Activated T-helper 1 cell treated with anti-CD3 and anti-CD28 coated beads, Interleukin-2, amount 50 U/mL, for 16 hours (primary cell): ENCODE results near the gene CDH12.
"Not testable (repeated sequence)": the region's sequence is repeated elsewhere in the genome, so short reads cannot be mapped to it uniquely, and the experiment has no call there.

Source experiments
- DNase-seq, 2 donors: peaks; one replicate each; pipeline ENCODE4 v3.0.0-alpha.2; 2020; ENCODE audit warnings: low read depth in 1 of 2, low spot score in 1 of 2

CDH12 gene

DNA sequence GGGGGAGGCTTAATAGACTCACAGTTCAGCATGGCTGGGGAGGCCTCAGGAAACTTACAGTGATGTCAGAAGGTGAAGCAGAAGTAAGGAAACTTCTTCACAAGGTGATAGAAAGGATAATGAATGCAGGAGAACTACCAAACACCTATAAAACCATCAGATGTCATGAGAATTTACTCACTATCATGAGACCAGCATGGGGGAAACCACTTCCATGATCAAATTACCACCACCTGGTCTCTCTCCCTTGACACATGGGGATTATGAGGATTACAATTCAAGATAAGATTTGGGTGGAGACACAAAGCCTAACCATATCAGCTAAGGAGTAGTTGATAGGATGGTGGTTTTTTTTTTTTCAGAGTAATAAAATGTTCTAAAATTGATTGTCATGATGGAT is 201.8 kb downstream of the CDH12 start:
- DNase-seq, result no peak

DNA sequence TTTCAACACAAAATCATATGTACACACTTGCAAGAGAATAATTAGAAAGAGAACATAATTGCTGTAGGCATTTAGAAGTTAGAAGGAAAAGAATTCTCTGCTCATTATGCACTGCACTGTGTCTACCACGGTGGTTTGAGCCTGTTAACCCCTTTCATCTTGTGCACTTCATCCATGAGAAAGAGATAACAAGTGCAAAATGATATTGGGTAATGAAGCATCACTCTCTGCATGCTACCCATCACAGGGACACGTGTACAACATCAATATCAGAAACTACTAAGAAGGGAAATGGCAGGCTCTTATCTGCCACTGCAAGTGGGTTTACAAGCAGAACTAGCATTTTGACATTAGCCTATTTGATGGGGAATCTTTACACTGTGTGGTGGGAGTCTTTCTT is 202.6 kb downstream of the CDH12 start:
- no peak for DNase-seq

DNA sequence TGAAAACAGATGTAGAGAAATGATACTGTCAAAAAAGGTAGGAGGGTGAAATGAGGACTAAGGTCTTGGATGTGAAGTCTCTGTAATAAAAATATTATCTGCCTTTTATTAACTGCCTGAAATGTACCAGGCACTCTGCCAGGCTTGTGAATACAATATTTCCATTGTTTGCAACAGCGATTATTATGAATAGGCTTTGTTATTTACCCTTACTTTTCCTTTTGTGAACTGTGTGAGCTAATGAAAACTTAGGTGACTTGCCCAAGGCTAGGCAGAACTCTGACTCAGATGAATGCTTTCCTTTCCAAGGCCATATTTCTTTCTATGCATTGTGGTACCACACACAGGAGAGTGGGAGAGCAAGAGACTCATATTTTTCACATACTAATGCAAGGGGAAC is 204.1 kb downstream of the CDH12 start:
- DNase-seq, result no peak

DNA sequence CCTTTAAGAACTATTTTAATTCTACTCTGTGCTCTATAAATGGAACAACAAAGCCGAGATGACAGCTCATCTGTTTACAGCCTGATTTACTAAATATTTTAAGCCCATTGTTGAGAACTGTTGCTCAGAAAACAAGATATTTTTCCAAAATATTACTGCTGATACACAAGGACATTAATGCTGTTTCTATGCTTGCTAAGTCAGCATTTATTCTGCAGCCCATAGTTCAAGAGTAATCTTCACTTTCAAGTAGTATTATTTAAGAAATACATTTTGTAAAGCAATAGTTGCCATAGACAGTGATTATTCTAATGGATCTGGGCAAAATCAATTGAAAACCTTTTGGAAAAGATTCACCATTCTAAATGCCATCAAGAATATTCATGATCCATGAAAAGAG is 208.3 kb downstream of the CDH12 start:
- DNase-seq, result no peak

DNA sequence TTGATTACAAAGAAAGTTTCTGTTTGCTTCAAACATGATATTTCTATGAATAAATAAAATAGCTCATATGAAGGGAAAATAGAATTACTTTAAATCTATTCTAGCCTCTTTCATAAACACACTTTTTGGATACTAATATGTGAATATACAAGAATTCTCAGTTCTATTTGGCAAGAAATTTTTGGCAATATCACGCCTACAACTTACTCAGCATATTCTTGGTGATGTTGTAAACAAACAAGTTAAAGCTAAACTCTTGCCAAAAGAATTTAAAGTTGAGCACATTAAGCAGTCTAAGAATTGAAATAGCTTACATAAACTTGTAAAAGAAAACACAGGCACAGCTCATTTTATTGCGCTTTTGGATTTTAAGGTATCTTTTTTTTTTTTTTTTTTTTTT is 209.8 kb downstream of the CDH12 start:
- DNase-seq, result no peak

DNA sequence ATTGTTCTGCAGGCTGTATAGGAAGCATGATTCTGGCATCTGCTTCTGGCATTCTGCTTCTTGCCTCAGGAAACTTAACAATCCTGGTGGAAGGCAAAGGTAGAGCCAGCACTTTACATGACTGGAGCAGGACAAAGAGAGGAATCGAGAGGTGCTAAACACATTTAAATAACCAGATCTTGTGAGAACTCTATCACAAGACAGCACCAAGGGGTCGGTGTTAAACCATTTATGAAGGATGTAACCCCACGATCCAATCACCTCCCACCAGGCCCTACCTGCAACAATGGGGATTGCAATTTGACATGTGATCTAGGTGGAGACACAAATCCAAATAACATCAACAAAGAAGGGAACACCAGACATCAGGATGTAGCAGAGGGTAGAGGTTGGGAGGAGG is 221.5 kb downstream of the CDH12 start:
- DNase-seq, result no peak

DNA sequence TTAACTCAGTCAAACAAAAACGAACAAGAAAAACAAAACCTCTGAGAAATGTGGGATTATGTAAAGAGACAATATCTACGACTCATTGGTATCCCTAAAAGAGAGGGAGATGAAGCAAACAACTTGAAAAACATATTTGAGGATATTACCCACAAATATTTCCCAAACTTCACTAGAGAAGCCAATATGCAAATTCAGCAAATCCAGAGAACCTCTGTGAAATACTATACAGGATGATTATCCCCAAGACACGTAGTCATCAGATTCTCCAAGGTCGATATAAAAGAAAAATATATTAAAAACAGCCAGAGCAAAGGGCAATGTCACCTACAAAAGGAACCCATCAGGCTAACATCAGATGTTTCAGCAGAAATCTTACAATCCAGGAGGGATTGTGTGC is 226.1 kb downstream of the CDH12 start:
- no peak for DNase-seq

DNA sequence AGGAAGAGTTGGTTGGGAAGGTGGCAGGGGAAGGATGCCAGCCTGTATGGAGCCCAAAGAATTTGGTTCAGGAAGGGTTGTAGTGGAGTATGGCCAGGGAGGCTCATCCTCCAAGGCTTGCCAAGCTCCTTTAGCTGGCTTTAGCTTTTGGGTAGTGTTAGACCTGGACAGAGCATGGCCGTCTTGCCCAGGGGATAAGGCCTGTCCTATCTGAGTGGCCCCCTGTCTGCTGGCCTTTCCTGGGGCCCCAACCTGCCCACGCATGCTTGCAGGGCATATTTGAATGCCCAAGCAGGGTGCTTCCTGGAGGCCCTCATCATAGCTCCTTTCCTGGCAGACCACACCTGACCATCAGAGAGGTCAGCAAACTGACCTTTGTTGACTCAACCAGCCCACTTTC is 227.7 kb downstream of the CDH12 start:
- no peak for DNase-seq

DNA sequence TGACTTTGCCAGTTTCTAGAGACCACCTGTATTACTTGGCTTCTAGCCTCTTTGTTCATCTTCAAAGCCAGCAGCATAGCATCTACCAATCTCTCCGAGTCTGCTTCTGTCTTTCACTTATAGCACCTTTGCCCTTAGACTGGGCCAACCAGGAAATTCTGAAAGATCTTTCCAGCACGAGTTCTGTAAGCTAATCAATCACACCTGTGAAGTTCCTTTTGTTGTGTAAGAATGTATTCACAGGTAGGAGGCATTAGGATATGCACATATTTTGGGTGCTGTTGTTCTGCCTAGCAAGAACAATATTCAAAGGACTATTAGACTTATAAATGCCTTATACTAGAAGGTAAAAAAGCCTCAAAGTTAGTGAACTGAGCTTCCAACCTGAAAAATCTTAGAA is 232.1 kb downstream of the CDH12 start:
- DNase-seq, result no peak

DNA sequence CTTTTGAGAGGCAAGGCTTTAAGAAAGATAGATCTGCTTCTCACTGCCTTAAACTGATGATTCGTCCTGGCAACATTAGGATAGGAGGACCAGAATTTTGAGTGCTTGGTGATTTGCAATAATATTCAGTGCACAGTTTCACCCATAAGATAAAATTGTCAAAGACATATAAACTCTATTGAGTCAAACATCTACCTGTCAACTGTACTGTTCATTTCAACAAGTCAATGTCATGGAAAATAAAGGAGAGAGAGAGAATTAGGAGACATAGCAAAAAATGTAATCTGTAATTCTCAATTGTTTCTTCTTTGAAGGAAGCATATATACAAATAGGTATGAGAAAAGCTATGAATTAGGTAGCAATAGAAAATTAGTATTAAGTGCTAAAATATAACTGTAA is 237.2 kb downstream of the CDH12 start:
- DNase-seq, result no peak

DNA sequence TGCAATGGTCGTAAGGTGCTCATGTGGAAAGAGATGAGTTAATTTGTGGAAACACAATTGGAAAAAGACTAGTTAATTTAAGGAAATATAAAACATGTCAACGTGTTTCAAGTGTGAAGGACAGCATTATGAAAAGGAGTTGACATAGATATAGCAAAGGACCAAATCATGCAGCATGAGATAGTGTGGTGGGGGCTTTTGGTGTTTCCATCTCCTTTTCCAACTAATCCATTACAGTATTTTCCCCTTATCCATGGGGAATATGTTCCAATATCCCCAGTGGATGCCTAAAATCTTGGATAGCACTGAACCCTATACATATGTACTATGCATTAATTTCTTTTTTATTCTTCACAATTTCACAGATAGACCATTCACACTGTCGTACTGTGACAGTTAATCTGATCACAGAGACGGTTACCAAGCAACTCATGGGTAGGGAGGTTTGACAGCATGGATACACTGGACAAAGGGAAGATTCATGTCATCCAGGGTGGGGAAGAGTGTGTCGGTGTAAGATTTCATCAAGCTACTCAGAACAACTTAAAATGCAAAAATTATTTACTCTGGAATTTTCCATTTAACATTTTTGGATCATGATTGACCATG is 238.6 kb downstream of the CDH12 start:
- no peak for DNase-seq

DNA sequence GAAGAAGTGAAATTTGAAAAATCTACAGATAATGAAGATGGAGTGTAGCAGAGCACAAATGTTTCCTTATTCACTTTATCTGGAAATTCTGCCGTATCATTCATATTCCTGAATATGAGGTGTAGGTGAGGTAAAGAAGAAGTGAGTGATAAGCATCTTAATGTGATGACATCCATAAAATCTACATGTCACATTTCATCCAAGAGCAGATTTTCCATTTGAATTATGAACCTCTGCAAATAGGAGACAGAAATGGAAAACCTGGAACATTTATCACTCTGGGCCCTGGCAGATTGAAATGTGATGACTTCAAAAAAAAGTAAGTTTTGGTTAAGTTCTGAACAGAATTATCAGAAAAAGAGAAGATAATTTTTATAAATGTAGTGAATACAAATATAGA is 240.2 kb downstream of the CDH12 start:
- DNase-seq, result no peak

DNA sequence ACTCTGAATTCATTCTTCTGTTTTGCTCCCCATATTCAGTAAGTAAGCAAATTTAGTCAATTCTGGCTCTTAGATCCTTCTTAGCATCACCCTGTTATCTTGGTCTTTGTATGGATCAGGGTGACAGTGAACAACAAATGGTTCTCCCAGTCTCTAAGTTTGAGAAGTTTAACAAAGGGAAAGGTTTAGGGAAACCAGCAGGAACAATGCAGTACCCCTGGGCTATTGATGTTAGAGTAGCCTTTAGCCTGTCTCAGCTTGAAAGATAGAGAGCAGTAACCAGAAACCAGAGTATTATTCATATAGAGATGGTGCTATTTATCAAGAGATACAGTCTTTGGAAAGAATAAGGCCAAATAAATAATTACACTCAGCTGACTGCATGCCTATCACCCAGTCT is 241.8 kb downstream of the CDH12 start:
- no peak for DNase-seq

DNA sequence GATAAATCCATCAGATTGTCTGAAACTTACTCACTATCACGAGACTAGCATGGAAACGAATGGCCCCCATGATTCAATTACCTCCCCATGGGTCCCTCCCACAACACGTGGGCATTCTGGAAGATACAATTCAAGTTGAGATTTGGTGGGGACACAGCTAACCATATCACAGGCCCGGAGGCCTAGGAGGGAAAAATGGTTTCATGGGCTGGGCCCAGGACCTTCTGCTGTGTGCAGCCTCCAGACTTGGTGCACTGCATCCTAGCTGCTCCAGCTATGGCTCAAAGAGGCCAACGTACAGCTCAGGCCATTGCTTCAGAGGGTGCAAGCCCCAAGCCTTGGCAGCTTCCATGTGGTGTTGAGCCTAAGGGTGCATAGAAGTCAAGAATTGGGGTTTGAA is 245.6 kb downstream of the CDH12 start:
- not testable (repeated sequence) for DNase-seq

DNA sequence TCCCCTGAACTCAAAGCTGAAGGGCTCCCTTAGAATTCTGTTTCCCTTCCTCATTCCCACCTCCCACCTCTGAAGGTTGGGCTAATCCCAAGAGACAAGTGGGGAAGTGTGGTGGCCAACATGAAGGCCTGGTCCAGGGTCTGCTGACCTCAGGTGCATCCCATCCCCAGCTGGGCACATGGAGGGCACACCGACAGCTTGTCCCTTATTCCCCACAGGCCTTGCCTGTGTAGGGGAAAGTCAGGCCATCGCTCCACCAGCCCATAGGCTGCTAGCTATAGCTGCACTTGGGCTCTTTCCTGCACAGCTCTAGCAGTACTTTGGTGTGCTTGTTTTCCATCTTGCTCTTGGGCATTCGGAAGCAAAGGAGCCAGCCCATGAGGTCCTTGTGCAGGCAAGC is 247.7 kb downstream of the CDH12 start:
- no peak for DNase-seq

DNA sequence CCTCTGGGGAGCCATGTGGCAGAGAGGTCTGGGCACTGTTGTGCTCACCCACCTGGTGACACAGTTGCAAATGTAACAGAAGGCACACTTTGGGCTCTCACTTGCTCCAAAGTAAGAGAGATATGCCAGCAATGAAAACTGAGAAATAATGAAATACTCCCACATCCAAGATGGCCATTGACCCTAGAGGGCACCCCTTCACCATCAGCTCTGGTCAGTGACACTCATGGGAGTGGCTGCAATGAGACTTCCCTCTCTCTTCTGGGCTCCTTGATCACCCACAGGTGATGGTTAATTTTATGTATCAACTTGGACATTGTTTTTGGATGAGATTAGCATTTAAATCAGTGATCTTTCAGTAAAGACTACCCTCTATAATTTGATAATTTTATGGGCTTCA is 248.4 kb downstream of the CDH12 start:
- no peak for DNase-seq

DNA sequence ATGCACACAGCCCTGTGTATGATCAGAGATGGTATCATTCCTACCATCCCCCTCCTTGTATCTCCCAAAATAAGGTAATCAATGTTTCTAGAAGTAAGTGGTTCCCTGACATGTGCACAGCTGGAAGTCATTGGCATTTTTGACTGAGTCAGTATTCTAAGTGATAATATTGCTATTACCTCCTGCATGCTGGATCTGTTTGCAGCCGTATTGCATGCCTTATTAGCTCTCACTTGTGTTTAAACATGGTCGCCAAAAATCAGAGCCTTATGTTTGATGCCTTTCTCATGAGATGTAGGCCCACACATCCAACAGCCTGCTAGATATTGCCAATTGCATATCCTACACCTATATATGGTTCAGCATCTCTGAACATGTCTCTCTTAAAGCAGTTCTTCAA is 254.3 kb downstream of the CDH12 start:
- DNase-seq, result no peak

DNA sequence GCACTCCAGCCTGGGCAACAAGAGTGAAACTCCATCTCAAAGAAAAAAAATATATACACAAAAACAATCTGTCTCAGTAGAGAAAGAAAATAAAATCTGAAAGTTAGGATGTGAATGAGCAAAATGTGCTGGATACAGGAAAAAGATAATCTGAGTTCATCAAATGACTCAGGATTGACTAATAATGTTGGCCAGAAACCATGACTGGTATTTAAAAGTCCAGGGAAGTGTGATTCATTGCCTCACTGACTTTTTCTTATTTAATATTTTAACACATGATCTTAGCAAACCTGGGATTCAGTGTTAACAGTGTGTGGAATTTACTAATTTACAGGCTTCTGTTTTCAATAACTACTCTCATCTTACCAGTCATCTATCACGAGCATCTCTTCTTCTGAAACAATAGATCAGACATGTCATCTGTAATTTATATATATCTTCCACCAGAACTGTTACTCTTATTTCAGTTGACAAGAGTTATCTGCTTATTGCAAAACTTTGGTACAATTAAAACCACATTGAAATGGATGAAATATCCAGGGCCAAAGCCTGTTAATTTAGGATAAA is 256.7 kb downstream of the CDH12 start:
- no peak for DNase-seq

DNA sequence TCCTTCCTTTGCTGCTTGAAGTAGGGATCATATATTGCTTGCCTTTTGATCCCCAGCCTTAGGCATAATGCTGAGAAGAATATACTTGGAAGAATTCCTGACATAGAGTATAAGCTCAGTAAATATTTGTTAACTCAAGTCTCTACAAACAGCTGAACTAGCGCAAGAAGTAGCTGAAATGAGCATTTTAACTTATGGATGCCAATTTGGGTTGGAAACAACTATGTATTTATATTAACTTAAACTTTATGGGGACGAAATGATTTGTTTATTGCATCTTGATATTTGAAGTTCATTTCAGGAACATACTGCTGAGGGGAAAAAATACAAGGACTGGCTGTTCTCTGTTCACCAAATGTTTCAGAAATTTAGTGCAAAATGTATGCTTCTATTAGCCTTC is 258.7 kb downstream of the CDH12 start:
- DNase-seq, result no peak

DNA sequence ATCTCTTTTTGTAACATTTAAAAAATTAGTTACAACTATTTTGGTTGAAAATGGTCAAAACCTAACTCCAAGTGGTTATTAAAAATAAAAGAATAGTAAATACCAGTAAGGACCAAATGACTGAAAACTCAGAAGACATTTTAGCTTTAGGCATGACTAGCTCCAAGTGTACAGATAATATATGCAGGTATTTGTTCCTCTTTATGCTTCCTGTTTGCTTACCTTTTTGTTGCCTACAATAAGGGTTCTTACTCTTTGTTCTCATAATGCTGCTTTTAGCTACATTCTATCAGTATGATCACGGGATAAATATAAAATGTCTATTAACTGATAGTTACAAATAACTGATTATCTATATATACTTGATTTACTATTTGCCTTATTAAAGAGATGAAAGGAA is 259.6 kb downstream of the CDH12 start:
- no peak for DNase-seq

DNA sequence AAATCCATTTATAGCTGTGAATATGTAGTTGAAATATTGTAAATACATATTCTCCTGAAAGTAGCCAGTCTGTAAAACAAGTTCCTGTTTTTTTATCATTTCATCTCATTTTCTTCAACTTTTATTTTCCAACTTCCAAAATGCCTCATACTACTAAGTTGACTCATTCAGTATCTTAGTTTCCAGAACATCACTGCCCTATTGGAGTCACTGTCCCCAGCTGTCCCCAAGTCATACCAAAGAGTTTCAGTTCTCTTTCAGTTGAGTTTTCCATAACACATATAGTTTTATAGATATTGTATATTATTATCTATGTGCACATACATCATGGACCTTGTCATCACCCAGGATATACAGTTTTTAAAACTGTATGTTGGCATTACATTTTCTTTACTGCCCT is 261.7 kb downstream of the CDH12 start:
- DNase-seq, result no peak

DNA sequence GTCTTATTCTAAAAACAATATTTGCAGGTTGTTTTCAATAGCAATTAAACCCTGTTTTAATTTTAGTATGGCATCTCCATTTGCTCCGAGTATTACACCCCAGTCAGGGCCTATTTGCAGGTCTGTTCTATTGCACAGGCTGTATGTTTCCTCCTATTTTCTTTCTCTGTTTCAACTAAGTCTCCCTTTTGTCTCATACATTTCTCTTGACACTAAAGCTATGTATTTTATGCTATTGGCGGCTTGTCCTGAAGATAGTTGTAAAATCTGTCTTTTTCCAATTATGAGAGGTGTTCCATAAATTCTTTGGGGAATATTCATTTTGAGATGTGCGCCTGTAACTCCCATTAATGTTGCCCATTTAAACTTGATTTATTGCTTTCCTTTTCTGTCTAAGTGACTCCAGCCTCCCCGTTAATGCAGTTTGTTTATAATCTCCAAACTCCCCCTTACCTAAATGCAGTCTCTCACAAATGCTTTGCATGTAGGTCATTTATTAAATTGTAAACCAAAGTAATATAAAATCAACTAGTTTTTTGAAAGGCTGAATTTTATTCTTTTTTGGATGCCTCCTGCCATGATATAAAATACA is 262.4 kb downstream of the CDH12 start:
- DNase-seq, result no peak

DNA sequence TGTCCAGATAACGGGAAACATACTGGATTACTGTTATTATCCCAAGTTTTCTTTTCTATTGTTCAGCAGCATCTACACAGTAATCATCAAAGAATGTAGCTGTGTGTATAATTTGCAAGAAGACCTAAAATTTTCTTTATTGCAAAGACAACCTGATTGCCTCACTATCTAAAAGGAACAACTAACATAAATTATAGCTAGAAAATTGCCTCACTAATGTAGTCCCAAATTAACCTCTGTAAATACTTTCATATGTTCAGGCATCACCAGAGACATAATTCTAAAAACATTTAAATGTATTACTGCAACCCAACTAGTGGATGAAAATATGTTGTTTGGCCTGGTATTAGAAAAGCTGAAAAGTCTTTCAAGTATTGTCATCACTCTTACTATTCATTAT is 275.4 kb downstream of the CDH12 start:
- no peak for DNase-seq
